ENCODE measurements around the gene SCN4A. TPM values are rescaled to one million over a fixed set of nuclear protein-coding genes. Genes with fewer than 3 reads are reported as not detected.
"Not testable (repeated sequence)": the region's sequence is repeated elsewhere in the genome, so short reads cannot be mapped to it uniquely, and the experiment has no call there.

SCN4A gene
- total RNA-seq, 4 donors from 2014 or later: 0.21 to 2.4 (median 1.1) TPM

- H3K27ac ChIP-seq: no peak overlapping the region
- TF ChIP-seq CTCF (IDR thresholded peaks at IDR 0.05): no peak
- TF ChIP-seq POLR2A (IDR thresholded peaks at IDR 0.05): no peak
- TF ChIP-seq EP300 (IDR thresholded peaks at IDR 0.05): no peak
- 89% methylated on average over 9 to 10 of the region's 10 CpGs for WGBS, 2 donors
- no peaks in the 10 kb centered on the region for H3K27me3 ChIP-seq
- no peaks in the 10 kb centered on the region for H3K36me3 ChIP-seq
- H3K9me3 ChIP-seq: no peaks in the 10 kb centered on the region
- no peak for DNase-seq (ENCODE audit: low spot score in 2 of 2)
- peaks cover 0 to 22% (median 3%) of the 10 kb centered on the region in 4 donors for H3K4me1 ChIP-seq
- H3K4me3 ChIP-seq: no peak overlapping the region
These were observed 43.6 kb downstream of the SCN4A start for GRCh38 chr17:63928966-63929695.

- no peaks in the 10 kb centered on the region for H3K9me3 ChIP-seq
- peaks cover 0 to 22% (median 3%) of the 10 kb centered on the region in 4 donors for H3K4me1 ChIP-seq
- no peak overlapping the region for H3K4me3 ChIP-seq
- no peaks in the 10 kb centered on the region for H3K36me3 ChIP-seq
- no peak overlapping the region for H3K27ac ChIP-seq
- TF ChIP-seq POLR2A (IDR thresholded peaks at IDR 0.05): no peak
- TF ChIP-seq CTCF (IDR thresholded peaks at IDR 0.05): no peak
- no peak for TF ChIP-seq EP300 (IDR thresholded peaks at IDR 0.05)
- DNase-seq (ENCODE audit: low spot score in 2 of 2): no peak
- 83 to 87% methylated on average over 7 to 8 of the region's 10 CpGs for WGBS, 2 donors
- H3K27me3 ChIP-seq: no peaks in the 10 kb centered on the region
These were observed 44.5 kb downstream of the SCN4A start for GRCh38 chr17:63928172-63928666.

- Histone ChIP-seq H3K36me3 (no peaks in the 10 kb centered on the region), H3K4me3 (no peak overlapping the region), H3K9me3 (no peaks in the 10 kb centered on the region), H3K27me3 (no peaks in the 10 kb centered on the region), H3K27ac (no peak overlapping the region), H3K4me1 (peaks cover 0 to 22% (median 3%) of the 10 kb centered on the region in 4 donors)
- 64 to 74% methylated on average over 8 of the region's 8 CpGs for WGBS, 2 donors
- TF ChIP-seq CTCF (IDR thresholded peaks at IDR 0.05): no peak
- no peak for TF ChIP-seq POLR2A (IDR thresholded peaks at IDR 0.05)
- TF ChIP-seq EP300 (IDR thresholded peaks at IDR 0.05): no peak
- DNase-seq (ENCODE audit: low spot score in 2 of 2): no peak
These were observed 45.1 kb downstream of the SCN4A start for GRCh38 chr17:63927464-63928171.

- no peak for DNase-seq (ENCODE audit: low spot score in 2 of 2)
- H3K36me3 ChIP-seq: no peaks in the 10 kb centered on the region
- H3K27me3 ChIP-seq: no peaks in the 10 kb centered on the region
- no peak overlapping the region for H3K27ac ChIP-seq
- H3K4me3 ChIP-seq: no peak overlapping the region
- peaks cover 0 to 9% (median 0%) of the 10 kb centered on the region in 4 donors for H3K4me1 ChIP-seq
- H3K9me3 ChIP-seq: no peaks in the 10 kb centered on the region
- no peak for TF ChIP-seq EP300 (IDR thresholded peaks at IDR 0.05)
- WGBS, 2 donors: 91 to 97% methylated on average over 2 of the region's 2 CpGs
These were observed 46.6 kb downstream of the SCN4A start for GRCh38 chr17:63926164-63926563.

- Histone ChIP-seq H3K4me3 (no peak overlapping the region), H3K27ac (no peak overlapping the region), H3K27me3 (no peaks in the 10 kb centered on the region), H3K4me1 (peaks cover 0 to 3% (median 0%) of the 10 kb centered on the region in 4 donors), H3K9me3 (no peaks in the 10 kb centered on the region), H3K36me3 (no peaks in the 10 kb centered on the region)
- no peak for DNase-seq (ENCODE audit: low spot score in 2 of 2)
- TF ChIP-seq POLR2A (IDR thresholded peaks at IDR 0.05): no peak
- TF ChIP-seq EP300 (IDR thresholded peaks at IDR 0.05): no peak
- no peak for TF ChIP-seq CTCF (IDR thresholded peaks at IDR 0.05)
- WGBS, 2 donors: 71 to 73% methylated on average over 5 of the region's 5 CpGs
These were observed 47.1 kb downstream of the SCN4A start for GRCh38 chr17:63925615-63926014.

- H3K4me3 ChIP-seq; DNase-seq (ENCODE audit: low spot score in 2 of 2); H3K27ac ChIP-seq; H3K36me3 ChIP-seq; H3K9me3 ChIP-seq; H3K4me1 ChIP-seq; H3K27me3 ChIP-seq: not testable (repeated sequence)
- WGBS, 2 donors: 62 to 83% methylated on average over 9 of the region's 9 CpGs
These were observed 50.3 kb downstream of the SCN4A start for GRCh38 chr17:63922402-63922801.

- H3K27ac ChIP-seq; H3K4me3 ChIP-seq; H3K9me3 ChIP-seq; DNase-seq (ENCODE audit: low spot score in 2 of 2); H3K4me1 ChIP-seq; H3K36me3 ChIP-seq; H3K27me3 ChIP-seq: not testable (repeated sequence)
- 85 to 89% methylated on average over 5 of the region's 5 CpGs for WGBS, 2 donors
These were observed 51.9 kb downstream of the SCN4A start for GRCh38 chr17:63920779-63921178.

GRCh38 chr17:63920050-63920449 lies 52.7 kb downstream of the SCN4A start:
- WGBS, 2 donors: 76 to 82% methylated on average over 6 of the region's 6 CpGs
- not testable (repeated sequence) for H3K4me3 ChIP-seq; H3K27me3 ChIP-seq; H3K36me3 ChIP-seq; H3K27ac ChIP-seq; H3K4me1 ChIP-seq; DNase-seq (ENCODE audit: low spot score in 2 of 2); H3K9me3 ChIP-seq

All from tibial nerve (tissue), 4 donors.